HG02885 (cell line): ENCODE results near the gene SLC4A1AP.

Experiments used
- ATAC-seq: cut with Tn5 transposase; IDR thresholded peaks from one replicate; pipeline ENCODE4 v1.9.1; 2021; ENCODE audit warnings: mild to moderate bottlenecking; ENCODE audit not compliant: unreplicated experiment, poor library complexity

Gene SLC4A1AP

DNA sequence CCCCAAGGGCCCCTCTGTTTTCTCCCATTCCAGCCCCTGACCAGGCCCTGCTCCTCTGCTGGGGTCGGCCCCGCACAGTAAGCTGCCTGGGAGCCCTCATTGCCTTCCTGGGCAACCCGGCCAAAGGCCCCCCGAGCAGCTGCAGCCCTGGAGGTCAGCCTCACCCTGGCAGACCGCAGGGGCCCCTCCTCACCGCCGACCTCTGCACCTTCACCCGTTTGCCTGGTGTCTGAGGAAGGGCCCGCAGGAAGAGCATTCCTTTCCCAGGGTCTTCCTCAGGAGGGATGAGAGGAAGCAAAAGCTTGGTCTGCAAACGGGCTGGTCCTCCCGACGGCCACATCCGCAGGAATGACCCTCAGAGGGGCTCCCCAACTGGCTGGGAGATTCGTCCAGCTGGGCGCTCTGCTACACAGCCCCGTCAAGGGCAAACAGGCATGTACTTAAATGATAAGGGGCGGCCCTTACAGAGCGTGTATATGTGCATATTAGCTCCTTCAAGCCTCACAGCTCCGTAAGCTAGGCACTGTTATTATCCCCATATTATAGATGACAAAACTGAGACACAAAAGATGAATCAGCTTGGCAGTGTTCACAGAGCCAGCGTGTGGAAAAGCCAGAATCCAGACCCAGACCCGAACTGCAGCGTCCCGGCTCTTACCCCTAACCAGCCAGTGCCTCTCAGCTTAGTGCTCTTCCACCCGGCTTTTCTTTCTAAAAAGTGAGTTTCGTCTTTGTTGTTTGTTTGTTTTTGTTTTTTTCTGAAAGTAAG lies 52.8 kb downstream of the SLC4A1AP start:
- no peak for ATAC-seq

GRCh38 chr2:27717070-27717795 lies 53.5 kb downstream of the SLC4A1AP start:
- no peak for ATAC-seq

DNA sequence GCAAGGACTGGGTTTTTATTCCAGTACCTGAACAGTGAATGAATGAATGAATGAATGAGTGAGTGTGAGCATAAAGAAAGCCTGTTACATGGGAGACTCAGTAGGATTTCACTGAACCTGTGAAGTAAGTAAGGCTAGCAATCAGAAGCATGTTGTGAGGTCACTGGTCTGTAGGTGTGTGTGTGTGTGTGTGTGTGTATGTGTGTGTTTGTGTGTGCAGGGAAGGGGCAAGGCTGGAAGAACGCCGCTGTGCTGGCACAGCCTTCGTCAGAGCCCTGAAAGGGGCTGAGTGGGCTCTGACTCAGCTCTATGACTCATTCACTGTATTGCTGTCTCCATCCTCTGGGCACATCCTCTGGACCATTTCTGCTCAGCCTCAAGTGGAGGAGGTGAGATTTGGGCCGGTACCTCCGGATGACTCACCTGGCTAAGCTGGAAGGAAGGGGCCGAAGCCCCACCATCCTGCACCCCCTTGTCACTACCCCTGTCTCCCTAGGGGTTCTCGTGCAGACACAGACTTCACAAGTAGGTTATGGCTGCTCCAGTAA lies 56.4 kb downstream of the SLC4A1AP start:
- ATAC-seq = no peak

DNA sequence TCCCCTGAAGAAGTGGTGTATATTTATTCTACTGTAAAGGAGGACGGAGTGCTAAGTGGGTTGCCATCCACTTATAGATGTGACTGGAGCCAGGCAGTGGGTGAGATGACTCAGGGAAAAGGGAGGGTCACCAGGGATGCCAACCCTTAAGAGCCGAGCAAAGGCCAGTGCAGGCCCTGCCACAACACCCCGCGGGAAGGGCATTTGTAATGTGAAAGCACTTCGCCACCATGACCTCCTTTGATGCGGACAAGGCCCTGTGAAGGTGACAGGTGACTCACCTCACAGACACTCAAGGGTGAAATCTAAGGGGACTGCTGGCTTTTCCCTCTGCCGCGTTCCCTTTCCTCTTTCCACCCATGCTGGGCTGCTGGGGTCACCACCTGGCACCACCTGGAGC lies 57.6 kb downstream of the SLC4A1AP start:
- no peak for ATAC-seq

DNA sequence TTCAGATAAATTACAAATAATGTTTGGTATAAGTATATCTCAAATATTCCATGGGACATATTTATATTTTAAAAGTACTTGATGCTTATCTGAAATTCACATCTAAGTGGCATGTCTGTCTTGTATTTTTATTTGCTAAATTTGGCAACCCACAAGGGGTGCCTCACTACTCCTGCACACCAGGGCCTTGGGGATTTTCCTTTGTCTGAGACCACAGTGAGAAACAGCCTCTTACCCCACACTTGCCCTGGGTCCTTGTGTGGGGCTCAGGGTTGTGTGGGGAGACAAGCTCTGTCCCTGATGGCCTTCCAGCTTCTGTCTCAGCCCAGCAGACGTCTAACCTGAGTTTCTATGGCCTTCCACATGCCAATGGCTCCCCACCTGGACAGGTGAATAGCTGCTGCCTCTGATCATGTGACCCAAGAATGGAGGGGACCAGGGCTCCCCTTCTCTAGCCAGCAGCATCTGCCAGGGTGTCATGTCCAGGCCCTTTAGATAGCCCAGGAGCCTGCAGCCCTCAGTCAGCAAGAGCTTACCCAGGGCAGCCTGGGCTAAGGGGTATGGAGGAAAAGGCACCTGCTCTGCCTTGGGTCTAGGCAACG lies 58.3 kb downstream of the SLC4A1AP start:
- ATAC-seq = no peak

GRCh38 chr2:27723372-27724144 lies 59.9 kb downstream of the SLC4A1AP start:
- no peak for ATAC-seq

DNA sequence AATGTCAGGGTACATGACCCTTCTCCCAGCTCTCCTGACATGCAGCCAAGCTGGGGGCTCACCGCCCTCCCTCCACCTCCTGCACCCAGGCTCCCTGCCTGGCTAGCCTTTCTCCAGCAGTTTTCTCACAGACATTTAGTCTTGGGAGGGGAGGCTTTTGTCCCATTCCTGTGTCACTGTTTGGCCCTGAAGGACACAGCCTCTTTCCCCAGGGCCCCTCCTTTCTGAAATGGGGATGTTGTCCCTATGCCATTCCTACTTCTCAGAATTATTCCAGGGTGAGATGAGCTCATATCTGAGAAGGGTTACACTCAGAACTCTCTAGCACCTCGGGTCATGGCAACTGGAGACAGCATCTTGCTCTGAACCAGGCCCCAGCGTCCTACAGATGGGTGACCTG lies 60.5 kb downstream of the SLC4A1AP start:
- no peak for ATAC-seq

DNA sequence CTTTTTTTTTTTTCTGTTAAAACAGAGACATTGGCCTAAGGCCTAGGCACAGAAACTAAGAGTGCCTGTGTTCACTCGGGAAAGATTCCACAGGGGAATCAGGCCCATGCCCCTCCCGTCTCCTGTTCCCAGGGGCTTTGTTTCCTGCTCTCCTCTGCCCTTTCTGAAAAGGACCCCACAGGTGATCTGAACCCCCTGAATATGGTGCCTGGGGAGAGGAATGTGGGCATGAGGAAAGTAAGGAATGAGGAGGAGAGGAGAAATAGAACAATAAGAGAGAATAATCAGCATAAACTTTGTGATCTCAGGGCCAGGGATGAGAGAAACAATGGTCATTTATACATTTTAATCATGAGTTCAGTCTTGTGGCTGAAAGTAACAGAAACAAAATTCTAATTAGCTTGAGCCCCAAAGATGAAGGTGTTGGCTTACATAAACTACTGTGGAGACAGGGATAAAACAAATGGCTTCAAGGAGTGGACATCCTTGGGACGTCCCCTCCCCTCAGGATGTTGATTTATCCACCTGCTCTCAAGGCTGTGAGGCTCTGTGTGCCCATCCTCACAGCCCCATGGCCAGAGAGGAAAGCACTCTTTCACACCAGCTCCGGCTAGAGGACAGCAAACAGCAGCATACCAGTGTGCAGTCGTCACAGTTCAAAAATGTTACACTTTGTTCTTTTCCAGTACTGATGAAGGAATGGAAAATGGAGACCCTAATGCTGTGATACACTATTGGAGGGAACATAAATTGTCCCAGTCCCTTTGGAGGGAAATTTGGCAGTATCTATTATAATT lies 61.4 kb downstream of the SLC4A1AP start:
- no peak for ATAC-seq

GRCh38 chr2:27727257-27727656 lies 63.6 kb downstream of the SLC4A1AP start:
- no peak for ATAC-seq

DNA sequence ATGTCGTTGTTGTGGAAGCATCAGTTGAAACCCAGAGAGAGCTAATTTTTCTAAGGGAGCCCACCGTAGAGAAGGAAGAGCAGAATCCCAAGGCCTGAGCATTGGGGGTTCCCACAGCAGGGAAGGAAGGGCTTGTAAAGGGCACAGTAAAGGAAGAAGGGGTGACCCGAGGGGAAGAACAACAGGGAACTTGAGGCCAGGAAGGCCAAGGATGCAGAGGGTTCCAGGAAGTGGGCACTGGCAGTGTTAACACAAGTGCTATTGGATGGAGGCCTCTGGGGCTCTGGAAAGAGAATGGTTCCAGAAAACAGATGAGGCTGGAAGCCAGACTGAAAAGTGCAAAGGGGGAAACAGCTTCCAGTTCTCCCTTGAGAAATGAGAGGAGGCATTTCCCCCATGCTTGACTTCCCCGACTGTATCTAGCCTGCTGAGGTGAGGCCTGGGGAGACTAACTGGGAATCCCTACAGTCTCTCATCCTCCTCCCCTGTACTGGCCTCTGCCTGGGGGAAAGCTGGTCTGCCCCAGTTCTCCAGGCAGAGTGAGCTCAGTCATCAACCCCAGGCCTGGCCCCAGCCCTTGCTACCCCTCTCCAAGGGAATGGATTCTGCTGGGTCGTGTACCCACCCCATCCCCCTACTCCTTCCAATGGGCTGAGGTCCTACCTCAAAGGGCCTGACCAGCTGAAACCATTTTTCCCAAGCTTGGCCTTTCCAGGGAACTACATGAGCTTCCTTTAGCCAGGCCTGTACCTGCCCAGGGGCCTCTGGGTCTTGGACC lies 64.6 kb downstream of the SLC4A1AP start:
- no peak for ATAC-seq

DNA sequence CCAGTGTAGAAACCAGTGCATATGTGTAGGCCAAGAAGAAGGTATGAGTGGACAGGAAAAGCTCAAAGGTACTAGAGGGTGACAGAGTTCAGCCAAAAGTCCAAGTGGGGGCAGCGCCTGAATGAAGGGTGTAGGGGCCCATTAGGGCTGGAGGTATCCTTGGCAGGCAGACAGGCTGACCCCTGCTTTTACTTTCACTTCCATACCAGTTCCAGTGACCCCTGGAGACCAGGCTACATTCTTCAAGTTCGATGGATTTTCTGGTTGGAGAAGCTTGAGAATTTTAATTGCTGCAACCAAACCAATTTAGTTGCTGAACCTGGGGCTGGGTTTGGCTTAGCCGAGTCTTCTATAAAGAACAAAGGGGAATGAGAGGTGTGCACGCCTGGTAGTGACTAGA lies 65.5 kb downstream of the SLC4A1AP start:
- ATAC-seq = no peak

DNA sequence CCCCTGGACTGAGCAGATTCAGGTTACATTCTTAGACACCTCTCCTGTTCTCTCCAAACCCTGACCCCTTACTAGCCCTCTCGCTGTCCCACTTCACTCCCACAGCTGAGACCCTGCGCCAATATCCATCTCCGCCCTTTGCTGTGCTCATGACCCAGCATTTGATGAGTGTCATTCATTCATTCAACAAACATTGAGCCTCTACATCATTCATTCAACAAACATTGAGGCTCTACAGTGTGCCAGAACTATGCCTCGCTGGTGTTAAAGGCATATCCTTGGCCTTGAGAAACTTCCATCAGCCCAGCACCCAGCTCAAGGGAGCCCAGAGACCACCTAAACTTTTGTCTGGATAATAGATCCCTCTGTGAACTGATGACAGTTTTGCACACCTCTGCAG lies 65.9 kb downstream of the SLC4A1AP start:
- no peak for ATAC-seq

DNA sequence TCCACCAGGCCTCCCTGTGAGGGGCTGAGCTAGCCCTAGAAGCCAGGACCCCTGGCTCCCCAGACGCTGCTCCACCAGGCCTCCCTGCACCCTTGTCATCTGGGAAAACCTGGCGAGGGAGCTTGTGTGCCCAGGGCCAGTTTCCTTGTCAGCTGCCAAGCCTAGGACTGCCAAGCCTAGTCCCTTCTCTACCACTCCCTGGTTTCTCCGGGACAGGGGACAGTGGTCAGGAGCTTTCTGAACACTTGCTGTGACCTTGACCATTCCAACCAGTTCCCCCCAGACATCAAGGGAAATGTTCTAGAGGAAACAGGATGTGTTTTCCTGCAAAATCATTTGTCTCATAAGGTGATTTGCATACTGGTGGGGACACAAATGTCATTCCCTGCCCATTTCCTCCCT lies 66.6 kb downstream of the SLC4A1AP start:
- ATAC-seq = no peak

DNA sequence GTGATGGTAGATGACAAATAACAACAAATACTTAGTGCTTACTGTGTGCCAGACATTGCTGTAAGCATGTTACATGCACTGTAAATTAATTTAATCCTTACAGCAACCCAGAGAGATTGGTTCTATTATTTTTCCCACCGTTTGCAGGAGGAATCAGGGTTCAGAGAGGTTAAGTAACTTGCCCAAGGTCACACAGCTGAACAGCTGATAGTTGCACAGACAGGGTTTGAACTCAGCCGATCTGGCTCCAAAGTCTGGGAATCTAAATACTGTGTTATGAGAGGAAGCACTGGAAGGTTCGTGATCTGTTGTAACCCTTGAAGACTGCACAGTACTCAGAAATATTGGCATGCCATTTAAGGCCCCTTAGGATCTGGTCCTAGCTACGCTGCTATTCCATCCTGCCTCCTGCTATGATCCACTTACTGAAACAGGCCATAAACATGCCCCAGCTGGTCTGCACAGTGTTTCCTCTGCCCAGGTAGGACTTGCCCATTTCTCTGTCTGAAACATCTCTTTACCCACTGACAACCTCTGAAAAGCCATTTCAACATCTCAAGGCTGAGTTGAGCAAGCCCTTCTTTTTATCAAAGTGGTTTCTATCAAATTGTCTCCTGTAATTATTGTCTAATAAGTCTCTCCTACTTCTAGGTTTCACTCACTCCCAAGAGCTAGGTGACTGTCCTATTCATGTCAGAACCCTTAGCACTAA lies 67.4 kb downstream of the SLC4A1AP start:
- no peak for ATAC-seq

DNA sequence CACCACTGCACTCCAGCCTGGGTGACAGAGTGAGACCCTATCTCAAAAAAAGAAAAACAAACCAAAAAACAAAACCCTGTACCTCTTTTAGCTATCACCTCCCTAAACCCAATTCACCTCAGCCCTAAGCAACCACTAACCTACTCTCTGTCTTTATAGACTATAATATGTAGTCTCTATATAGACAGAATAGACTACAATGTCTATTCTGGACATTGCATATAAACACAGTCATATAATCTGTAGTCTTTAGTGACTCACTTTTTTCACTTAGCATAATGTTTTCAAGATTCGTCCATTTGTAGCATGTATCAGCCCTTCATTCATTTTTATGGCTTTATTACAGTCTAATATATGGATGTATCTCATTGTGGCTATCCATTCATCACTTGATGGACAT lies 70.6 kb downstream of the SLC4A1AP start:
- no peak for ATAC-seq

GRCh38 chr2:27735263-27735904 lies 71.7 kb downstream of the SLC4A1AP start:
- ATAC-seq = no peak

- no peak for ATAC-seq
Measured at GRCh38 chr2:27736031-27736889, 72.6 kb downstream of the SLC4A1AP start.
